ENCODE data around the gene METTL17.

- TF ChIP-seq CTCF (IDR thresholded peaks at IDR 0.05) (peak; percentile 77 to 98 (median 85)), POLR2A (IDR thresholded peaks at IDR 0.05) (no peak)
These were observed 18.6 kb upstream of the METTL17 start for GRCh38 chr14:20970983-20971704.
